HL-60/S4 treated with retinoic acid at 250 ng/mL for 4 days and 3 days (cell line): ENCODE data around the gene ZBTB7C.

ENCODE experiments used
- in situ Hi-C: fragments of 300-500 bp; cut with MboI; formaldehyde crosslinking; loops from 2 replicates; pipeline ENCODE4 v1.7.0; 2022; ENCODE audit warnings: low sequenced_read_pairs

The ZBTB7C gene

DNA sequence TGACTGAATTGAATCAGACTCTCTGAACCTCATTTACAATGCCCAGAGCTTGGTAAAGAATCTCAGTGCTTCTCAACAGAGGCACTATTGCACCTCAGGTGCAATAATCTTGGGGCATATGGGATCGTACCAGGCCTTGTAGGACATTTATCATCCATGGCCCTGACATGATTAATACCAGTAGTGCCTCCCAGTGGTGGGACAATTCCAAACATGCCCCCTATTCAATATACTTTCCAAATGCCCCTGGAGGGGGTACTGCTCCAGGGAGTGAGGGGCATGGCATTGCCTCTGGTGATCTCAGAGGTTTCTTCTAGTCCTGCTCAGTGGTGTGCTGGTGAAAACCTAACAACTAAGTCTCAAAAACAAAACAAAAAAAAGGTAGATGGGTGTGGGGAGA lies 303.9 kb downstream of the ZBTB7C start:
- in situ Hi-C loops, result no loop called here

GRCh38 chr18:48104705-48105104 lies 304.5 kb downstream of the ZBTB7C start:
- in situ Hi-C loops, result no loop called here

DNA sequence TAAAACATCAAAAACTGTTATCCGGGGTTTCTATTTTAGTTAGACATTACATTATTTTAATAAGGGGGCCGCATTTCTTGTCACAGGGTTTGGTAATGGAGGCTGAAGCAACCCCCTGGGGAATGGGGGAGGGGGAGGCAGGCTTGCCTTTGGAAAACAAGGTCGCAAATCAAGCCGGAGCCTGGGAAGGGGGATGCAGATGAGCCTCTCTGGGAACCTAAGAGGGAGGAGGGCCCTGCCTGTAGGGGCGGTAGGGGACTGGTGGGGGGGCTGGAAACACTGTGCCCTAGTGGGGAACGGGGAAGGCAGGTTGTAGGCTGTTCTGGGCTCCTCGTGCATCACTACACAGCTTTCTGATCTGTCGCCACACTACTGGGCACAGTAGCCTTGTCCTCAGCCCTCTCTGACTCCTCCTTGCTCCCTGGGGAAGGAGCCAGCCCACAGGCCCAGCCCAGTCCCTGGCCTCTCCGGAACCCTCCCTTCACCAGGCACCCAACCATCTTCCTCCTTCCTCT lies 308.5 kb downstream of the ZBTB7C start:
- in situ Hi-C loops, result no loop called here

DNA sequence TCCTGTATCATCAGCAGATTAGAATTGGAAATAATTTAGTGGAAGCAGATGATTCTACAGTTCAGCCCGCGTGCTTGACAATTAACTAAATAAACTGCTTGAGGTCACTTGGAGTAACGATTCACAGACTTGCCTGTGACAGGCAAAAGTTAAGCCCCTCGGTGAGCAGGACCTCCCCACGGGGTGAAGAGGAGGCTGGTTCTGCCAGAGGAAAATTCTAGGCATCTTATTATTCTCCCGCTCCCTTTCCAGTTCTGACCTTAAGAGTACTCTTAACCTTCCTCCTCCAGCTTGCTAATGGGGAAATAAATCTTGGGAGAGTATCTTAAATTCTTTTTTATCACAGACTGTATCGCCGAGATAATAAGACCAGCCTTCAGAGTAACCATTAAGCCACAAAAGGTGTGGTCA lies 309.0 kb downstream of the ZBTB7C start:
- in situ Hi-C loops, result no loop called here

GRCh38 chr18:48099481-48100164 lies 309.6 kb downstream of the ZBTB7C start:
- in situ Hi-C loops, result no loop called here

DNA sequence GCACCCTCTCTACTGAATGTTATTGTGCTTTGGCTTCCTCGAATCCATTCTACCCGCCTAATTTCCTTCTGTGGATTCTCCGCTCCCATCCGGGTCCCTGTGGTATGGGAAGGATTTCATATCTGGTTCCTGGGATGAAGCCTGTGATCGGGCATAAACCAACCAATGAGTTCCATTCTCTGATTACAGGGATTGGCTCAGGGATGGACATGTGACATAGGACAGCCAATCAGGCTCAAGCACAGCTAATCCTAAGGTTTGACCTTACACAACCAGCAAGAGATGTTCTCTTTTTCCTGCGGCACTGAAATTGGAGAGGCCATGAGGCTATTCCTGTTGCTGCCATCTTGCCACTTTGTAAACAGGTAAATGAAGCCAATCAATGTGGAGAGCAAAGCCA lies 310.6 kb downstream of the ZBTB7C start:
- in situ Hi-C loops, result no loop called here

- in situ Hi-C loops, result no loop called here
These were observed 311.2 kb downstream of the ZBTB7C start for GRCh38 chr18:48098007-48098406.

DNA sequence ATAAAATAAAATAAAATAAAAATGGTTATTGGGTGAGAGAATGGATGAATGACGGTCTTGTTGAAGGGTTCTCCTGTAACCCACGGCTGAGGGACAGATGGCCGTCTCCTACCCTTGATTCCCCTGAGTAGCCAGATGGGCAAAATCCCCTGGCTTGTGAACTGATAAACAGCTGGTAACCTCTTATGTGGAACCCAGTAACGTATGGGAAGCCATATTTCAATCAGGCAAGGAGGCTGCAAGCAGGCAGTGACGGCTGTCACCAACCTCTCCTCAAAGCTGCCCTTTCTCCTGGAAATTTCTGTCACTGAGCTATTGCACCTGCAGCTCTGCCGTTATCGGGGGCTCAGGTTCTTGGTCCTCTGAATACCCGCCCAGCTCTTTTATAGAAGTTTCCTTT lies 313.5 kb downstream of the ZBTB7C start:
- in situ Hi-C loops, result no loop called here

GRCh38 chr18:48093104-48093503 lies 316.1 kb downstream of the ZBTB7C start:
- in situ Hi-C loops, result no loop called here

- in situ Hi-C loops, result no loop called here
These were observed 317.2 kb downstream of the ZBTB7C start for GRCh38 chr18:48091869-48092497.

DNA sequence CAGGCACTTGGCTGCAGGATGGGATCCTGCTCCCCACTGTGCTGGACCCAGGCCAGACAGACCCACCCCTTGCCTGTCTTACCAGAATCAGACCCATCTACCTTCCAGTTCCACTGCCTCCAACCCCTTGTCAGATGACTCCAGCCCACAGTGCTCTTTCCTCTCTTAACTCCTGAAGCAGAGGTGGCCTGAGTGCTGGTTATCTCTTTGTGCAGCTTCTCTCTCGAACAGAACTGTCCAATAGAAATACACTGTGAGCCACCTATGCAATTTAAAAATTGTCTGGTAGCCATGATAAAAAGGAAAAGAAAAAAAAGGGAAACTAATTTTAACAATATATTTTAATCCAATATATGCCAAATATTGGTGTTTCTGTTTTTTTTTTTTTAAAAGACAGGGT lies 318.5 kb downstream of the ZBTB7C start:
- in situ Hi-C loops, result no loop called here

DNA sequence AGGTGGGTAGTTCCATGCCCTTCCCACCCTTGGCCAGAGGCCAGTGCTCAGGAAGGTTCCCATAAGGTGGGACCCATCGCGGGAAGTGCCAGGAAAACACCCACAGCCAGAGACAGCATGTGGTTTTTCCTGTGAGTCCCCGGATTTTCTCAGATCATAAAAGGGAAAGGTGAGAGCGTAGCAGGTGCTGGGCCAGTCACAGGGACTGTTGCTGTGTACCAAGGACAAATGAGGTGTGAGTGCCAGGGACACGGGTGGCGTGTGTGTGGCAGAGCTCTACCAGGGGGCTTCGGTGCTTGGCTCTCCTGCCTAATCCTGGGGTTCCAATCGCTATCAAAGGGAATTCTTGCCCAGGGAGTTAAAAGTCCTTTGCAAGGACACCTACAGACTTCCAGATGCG lies 319.2 kb downstream of the ZBTB7C start:
- in situ Hi-C loops, result no loop called here

GRCh38 chr18:48085781-48086487 lies 323.2 kb downstream of the ZBTB7C start:
- in situ Hi-C loops, result no loop called here

DNA sequence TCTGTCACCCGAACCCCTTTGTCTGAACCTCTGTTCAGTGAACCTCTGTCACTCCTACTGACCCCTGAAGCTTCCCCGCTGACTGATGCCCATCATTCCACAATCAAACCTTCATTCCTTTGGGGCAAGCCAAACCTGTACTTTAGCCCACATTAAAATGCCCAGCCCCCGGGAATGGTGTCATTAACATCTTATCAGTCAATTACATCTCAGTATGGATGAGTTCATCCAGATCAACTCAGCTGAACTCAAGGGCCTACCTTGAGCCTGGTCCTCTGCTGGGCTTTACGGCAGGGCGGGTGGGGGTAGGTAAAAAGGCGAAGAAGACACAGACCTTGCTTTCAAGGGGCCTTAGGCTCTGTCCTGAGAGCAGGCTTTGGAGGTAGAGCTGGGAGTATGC lies 324.3 kb downstream of the ZBTB7C start:
- in situ Hi-C loops, result no loop called here

- in situ Hi-C loops, result no loop called here
These were observed 325.0 kb downstream of the ZBTB7C start for GRCh38 chr18:48084041-48084757.

DNA sequence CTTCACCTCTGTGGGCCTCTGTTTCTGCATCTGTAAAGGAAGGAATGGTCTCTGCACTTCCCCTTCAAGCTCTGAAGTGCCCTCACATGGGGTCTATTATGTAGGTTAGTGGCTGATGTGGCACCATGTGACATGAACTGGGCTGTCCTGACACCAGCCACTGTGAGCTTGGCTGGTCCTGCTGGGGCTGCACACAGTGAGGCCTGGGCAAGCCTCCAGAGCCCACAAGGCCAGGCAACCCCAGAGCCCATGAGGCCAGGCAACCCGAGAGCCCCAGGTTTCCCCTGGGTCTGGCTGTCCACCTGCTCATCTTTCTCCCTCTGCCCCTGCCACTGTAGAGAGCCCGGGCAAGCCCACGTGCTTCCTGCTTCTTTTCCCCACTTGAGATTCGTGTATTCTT lies 328.6 kb downstream of the ZBTB7C start:
- in situ Hi-C loops, result no loop called here

DNA sequence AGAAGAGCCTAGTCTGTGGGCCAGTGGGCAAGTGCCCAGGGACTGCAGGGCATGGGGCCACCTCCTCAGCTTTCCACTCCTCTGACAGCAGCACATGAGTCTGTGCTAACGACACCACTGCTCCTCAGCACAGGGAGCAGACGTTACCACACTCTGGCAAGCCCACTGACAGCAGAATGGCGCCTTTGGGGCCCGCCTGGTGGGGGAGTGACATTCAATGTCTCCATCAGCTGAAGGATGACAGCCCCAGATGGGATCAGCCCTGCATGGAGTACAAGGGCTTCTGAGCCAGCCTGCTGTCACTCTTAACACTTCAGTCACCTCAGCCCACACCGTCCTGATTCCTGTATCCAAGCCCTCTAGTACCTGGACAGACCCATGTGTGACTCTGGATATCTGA lies 329.3 kb downstream of the ZBTB7C start:
- in situ Hi-C loops, result no loop called here

GRCh38 chr18:48078448-48078847 lies 330.7 kb downstream of the ZBTB7C start:
- in situ Hi-C loops, result no loop called here

GRCh38 chr18:48077291-48077690 lies 331.9 kb downstream of the ZBTB7C start:
- in situ Hi-C loops, result no loop called here

GRCh38 chr18:48076461-48076860 lies 332.7 kb downstream of the ZBTB7C start:
- in situ Hi-C loops, result no loop called here

- in situ Hi-C loops, result no loop called here
These were observed 333.5 kb downstream of the ZBTB7C start for GRCh38 chr18:48075707-48076093.
